Stimulated activated CD8-positive, alpha-beta memory T cell treated with anti-CD3 and anti-CD28 coated beads, Interleukin-2, amount 100 ng/mL, for 48 hours (primary cell): ENCODE measurements around the gene ZNF431.
"Not testable (repeated sequence)": the region's sequence is repeated elsewhere in the genome, so short reads cannot be mapped to it uniquely, and the experiment has no call there.

ENCODE experiments used
- DNase-seq, 2 donors: peaks; one replicate each; pipeline ENCODE4 v3.0.0-alpha.2; 2020; ENCODE audit warnings: low read depth in 2 of 2

The ZNF431 gene

GRCh38 chr19:21143854-21144253, 2.0 kb downstream of the ZNF431 start:
- DNase-seq: no peak

DNA sequence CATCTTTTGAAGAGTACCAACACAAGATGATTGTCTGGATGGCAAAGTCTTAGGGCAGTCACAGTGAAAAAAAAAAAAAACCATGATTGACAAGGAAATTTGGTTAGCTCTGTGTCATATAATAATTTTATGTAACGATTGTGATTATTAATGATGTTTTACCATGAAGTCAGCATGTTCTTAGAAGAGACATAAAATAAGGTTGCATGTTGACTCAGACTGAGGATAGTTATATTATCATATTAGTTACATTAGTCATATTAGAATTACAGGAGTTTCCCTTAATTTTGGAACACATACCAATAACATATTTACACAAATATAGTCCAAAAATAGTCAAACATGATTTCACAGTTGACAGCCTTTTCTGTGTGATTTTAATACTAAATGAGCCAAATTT, 5.7 kb downstream of the ZNF431 start:
- DNase-seq: no peak

DNA sequence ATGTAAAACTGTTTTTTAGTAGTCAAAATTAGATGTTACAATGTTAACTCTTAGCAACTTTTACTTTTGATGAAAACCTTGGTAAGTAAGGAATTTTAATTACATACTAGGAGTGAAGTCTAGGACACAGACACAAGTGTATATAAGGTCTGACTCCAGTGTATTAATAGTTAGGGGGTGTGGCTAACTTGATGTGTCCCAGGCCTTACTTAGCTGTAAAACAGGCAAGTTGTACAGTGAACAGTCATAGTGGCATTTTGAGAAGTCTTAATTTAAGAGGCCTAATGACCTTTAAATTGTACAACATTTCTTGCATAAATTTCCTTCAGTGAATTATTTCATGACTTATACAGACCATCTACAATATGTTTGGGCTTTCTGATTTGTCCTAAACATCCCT, 6.8 kb downstream of the ZNF431 start:
- DNase-seq: no peak

DNA sequence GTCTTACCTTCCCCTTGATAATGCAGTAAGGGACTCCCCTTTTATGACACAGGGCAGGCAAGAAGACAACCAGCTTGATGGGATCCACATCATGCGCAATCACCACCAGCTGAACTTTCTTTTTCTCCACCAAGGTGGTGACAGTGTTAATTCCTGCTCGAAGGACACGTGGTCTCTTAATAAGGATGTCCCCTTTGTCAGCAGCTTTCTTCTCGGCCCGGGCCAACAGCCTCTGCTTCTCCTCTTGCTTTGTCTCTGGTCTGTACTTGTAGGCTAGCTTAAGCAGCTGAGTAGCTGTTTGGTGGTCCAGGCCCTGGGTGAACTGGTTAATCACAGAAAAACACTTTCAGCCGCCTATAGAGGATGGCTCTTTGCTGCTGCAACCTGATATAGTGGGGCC, 8.0 kb downstream of the ZNF431 start:
- DNase-seq: no peak

GRCh38 chr19:21151460-21151859, 9.6 kb downstream of the ZNF431 start:
- DNase-seq: no peak

DNA sequence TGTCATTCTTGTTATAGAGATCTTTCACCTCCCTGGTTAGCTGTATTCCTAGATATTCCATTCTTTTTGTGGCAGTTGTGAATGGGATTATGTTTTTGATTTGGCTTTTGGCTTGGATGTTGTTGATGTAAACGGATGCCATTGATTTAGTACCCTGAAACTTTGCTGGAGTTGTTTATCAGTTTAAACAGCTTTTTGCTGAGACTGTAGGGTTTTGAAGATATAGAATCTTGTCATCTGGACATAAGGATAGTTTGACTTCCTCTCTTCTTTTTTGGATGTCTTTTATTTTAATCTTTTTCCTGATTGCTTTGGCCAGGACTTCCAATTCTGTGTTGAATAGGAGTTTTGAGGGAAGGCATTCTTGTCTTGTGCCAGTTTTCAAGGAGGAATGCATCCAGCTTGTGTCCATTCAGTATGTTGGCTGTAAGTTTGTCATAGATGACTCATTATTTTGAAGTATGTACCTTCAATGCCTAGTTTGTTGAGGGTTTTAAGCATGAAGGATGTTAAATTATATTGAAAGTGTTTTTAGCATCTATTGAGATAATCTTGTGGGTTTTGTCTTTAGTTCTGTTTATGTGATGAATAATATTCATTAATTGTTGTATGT, 16.8 kb downstream of the ZNF431 start:
- DNase-seq: no peak

GRCh38 chr19:21164541-21164940, 22.7 kb downstream of the ZNF431 start:
- DNase-seq: no peak

DNA sequence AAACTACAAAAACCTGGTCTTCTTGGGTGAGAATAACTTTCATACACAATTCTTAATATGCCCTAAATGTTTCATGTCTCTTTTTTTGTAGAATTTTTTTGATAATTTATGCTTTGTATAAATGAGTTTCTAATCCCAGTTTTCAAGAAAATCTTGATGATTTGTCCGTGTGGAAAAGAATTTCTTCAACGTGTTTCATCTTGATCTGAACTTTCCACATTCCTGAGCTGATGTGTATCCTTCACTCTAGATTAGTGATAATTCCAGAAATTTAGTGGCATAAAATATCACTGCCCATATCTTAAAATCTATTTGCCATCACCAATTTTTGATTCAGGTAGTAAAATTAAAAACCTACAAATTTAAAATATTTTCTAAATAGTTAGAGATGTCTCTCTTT, 24.6 kb downstream of the ZNF431 start:
- no peak for DNase-seq

GRCh38 chr19:21197590-21198295, 55.9 kb downstream of the ZNF431 start:
- no peak for DNase-seq

- no peak for DNase-seq
Measured at GRCh38 chr19:21202865-21203494, 61.1 kb downstream of the ZNF431 start.

DNA sequence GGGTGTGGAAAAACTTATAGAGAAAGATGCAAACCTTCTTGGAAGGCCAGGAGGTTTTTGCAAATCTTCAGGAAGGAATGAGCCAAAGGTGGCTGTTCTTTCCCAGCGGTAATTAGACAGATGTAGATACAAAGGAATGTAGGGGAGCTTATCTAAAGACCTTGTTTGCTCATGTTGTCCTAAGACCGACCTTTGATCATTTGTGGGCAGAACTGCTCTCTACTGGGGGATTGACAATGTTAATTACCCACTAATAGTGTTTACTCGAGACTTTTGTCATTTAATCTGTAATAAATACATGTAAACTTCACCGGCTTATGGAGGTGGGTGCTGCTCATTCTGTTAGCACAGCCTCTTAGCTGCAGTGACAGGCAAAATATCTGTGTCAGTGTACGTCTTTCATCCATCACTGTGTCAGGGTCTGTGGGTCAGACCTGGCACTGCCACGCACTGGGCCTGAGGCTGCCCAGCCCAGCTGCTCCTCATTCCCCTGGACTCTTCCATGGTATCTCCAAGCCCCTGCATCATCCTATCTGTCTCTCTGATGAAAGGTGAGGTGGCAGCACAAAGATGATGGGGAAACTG, 68.3 kb downstream of the ZNF431 start:
- no peak for DNase-seq

GRCh38 chr19:21221693-21222092, 79.9 kb downstream of the ZNF431 start:
- DNase-seq: no peak

DNA sequence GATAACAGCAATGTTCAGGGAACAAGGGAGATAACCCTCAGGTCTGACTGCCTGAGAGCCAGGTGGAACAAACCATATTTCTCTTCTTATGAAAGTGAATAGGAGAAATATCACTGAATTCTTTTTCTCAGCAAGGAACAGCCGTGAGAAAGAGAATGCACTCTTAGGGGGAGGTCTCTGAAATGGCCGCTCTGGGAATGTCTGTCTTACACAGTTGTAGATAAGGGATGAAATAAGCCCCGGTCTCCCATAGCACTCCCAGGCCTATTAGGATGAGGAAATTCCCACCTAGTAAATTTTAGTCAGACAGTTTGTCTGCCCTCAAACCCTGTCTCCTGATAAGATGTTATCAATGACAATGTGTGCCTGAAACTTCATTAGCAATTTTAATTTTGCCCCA, 88.1 kb downstream of the ZNF431 start:
- not testable (repeated sequence) for DNase-seq

DNA sequence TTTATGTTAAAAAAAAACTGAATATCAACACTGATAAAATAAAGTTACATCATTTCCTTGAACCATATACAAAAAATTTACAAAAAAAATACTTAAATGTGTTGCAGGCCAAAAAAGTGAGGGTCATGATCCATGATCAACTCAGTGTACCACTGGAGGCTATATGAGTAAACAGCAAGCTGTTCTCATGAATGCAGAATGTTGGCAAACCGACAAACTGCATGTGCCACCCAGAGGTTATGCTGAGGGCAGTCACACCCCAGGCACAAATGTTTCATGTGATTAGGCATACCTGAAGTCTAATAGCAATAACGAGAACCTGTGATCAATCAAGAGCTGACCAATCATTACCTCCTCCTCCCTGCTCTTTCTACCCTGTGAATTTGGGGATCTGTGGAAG, 91.9 kb downstream of the ZNF431 start:
- DNase-seq: no peak

- not testable (repeated sequence) for DNase-seq
Measured at GRCh38 chr19:21236751-21237150, 94.9 kb downstream of the ZNF431 start.

DNA sequence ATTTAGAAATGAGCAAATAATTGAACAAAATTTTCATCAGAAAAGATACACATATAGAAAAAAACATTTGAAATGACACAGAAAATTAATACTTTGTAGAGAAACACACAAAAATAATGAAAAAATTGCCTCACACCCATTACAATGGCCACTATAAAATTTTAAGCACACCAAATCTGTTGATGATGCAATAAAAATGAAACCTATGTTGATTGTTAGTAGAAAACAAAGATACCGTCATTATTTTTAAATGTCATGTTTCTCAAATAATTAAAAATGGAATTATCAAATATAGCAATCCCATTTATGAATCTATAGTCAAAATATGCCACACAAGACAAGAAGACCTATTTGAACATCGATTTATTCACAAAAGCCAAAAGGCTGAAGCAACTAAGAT, 96.8 kb downstream of the ZNF431 start:
- DNase-seq: no peak
